ENCODE results near the gene ABCC8. TPM values are rescaled to one million over a fixed set of nuclear protein-coding genes. Genes with fewer than 3 reads are reported as not detected.

Gene ABCC8
- total and polyA plus RNA-seq, 2 experiments from 2014 or later = 2.2 TPM; not detected in 1

- DNase-seq (ENCODE audit: low spot score) = no peak
- H3K27me3 ChIP-seq = no peaks in the 10 kb centered on the region
- H3K4me2 ChIP-seq = no peak overlapping the region
- H3K9me3 ChIP-seq (ENCODE audit: low read depth) = no peaks in the 10 kb centered on the region
- WGBS (ENCODE audit: low lambda C conversion rate, missing lambda C conversion rate) = 73% methylated on average over 5 of the region's 5 CpGs
- H4K20me1 ChIP-seq (ENCODE audit: insufficient read depth, poor library complexity, severe bottlenecking) = no peaks in the 10 kb centered on the region
- H3K4me3 ChIP-seq = no peak overlapping the region
- H3K79me2 ChIP-seq = no peaks in the 10 kb centered on the region
- no peak for TF ChIP-seq EZH2 (IDR thresholded peaks at IDR 0.05; ENCODE audit: borderline replicate concordance)
- TF ChIP-seq EZH2phosphoT487 (IDR thresholded peaks at IDR 0.05; ENCODE audit: low read depth, severe bottlenecking, unreplicated experiment) = no peak
- TF ChIP-seq CTCF (IDR thresholded peaks at IDR 0.05; ENCODE audit: poor library complexity) = no peak
- H3K27ac ChIP-seq = peak overlapping the region; percentile 31
- peaks cover 6% of the 10 kb centered on the region for H3K4me1 ChIP-seq (ENCODE audit: insufficient read depth)
- H2AFZ ChIP-seq = no peak overlapping the region
- H3K9me2 ChIP-seq (replicated peaks; ENCODE audit: insufficient read depth) = no peaks in the 10 kb centered on the region
- no peaks in the 10 kb centered on the region for H3K36me3 ChIP-seq (replicated peaks; ENCODE audit: insufficient read depth, low read depth)
These were observed 10.0 kb upstream of the ABCC8 start for GRCh38 chr11:17486646-17487045.

GRCh38 chr11:17483505-17483904 lies 6.9 kb upstream of the ABCC8 start:
- Histone ChIP-seq H3K9me3 (ENCODE audit: low read depth) (no peaks in the 10 kb centered on the region), H3K4me2 (no peak overlapping the region), H3K27ac (no peak overlapping the region), H3K36me3 (replicated peaks; ENCODE audit: insufficient read depth, low read depth) (no peaks in the 10 kb centered on the region), H3K4me3 (no peak overlapping the region), H3K79me2 (no peaks in the 10 kb centered on the region), H2AFZ (no peak overlapping the region), H3K9me2 (replicated peaks; ENCODE audit: insufficient read depth) (no peaks in the 10 kb centered on the region), H4K20me1 (ENCODE audit: insufficient read depth, poor library complexity, severe bottlenecking) (no peaks in the 10 kb centered on the region), H3K4me1 (ENCODE audit: insufficient read depth) (peaks cover 6% of the 10 kb centered on the region), H3K27me3 (peaks cover 10% of the 10 kb centered on the region)
- WGBS (ENCODE audit: low lambda C conversion rate, missing lambda C conversion rate) = 82% methylated on average over 2 of the region's 2 CpGs
- DNase-seq (ENCODE audit: low spot score) = no peak
- TF ChIP-seq CTCF (IDR thresholded peaks at IDR 0.05; ENCODE audit: poor library complexity) (no peak), EZH2 (IDR thresholded peaks at IDR 0.05; ENCODE audit: borderline replicate concordance) (no peak), EZH2phosphoT487 (IDR thresholded peaks at IDR 0.05; ENCODE audit: low read depth, severe bottlenecking, unreplicated experiment) (no peak)

GRCh38 chr11:17481905-17482304 lies 5.3 kb upstream of the ABCC8 start:
- H3K4me3 ChIP-seq = no peak overlapping the region
- H3K4me1 ChIP-seq (ENCODE audit: insufficient read depth) = peaks cover under 1% of the 10 kb centered on the region
- H3K79me2 ChIP-seq = no peaks in the 10 kb centered on the region
- DNase-seq (ENCODE audit: low spot score) = no peak
- no peaks in the 10 kb centered on the region for H3K36me3 ChIP-seq (replicated peaks; ENCODE audit: insufficient read depth, low read depth)
- H3K27me3 ChIP-seq = peaks cover 26% of the 10 kb centered on the region
- H3K4me2 ChIP-seq = no peak overlapping the region
- WGBS (ENCODE audit: low lambda C conversion rate, missing lambda C conversion rate) = 96% methylated on average over 5 of the region's 5 CpGs
- no peaks in the 10 kb centered on the region for H3K9me2 ChIP-seq (replicated peaks; ENCODE audit: insufficient read depth)
- no peak overlapping the region for H2AFZ ChIP-seq
- no peak overlapping the region for H3K27ac ChIP-seq
- no peaks in the 10 kb centered on the region for H3K9me3 ChIP-seq (ENCODE audit: low read depth)
- H4K20me1 ChIP-seq (ENCODE audit: insufficient read depth, poor library complexity, severe bottlenecking) = no peaks in the 10 kb centered on the region
- TF ChIP-seq CTCF (IDR thresholded peaks at IDR 0.05; ENCODE audit: poor library complexity) (no peak), EZH2phosphoT487 (IDR thresholded peaks at IDR 0.05; ENCODE audit: low read depth, severe bottlenecking, unreplicated experiment) (no peak), EZH2 (IDR thresholded peaks at IDR 0.05; ENCODE audit: borderline replicate concordance) (no peak)

Data from hepatocyte (in vitro differentiated cells).